RCC 7860 (cell line): ENCODE data around the gene THSD8.
"Not testable (repeated sequence)": the region's sequence is repeated elsewhere in the genome, so short reads cannot be mapped to it uniquely, and the experiment has no call there.

Experiments used
- DNase-seq: peaks from one replicate; pipeline ENCODE4 v3.0.0-alpha.2; 2015; ENCODE audit warnings: low spot score
- FAIRE-seq: peaks from 2 replicates; lab custom pipeline; 2012; peaks lifted over from hg19 to GRCh38; lab: Jason Lieb, UNC

THSD8 gene

DNA sequence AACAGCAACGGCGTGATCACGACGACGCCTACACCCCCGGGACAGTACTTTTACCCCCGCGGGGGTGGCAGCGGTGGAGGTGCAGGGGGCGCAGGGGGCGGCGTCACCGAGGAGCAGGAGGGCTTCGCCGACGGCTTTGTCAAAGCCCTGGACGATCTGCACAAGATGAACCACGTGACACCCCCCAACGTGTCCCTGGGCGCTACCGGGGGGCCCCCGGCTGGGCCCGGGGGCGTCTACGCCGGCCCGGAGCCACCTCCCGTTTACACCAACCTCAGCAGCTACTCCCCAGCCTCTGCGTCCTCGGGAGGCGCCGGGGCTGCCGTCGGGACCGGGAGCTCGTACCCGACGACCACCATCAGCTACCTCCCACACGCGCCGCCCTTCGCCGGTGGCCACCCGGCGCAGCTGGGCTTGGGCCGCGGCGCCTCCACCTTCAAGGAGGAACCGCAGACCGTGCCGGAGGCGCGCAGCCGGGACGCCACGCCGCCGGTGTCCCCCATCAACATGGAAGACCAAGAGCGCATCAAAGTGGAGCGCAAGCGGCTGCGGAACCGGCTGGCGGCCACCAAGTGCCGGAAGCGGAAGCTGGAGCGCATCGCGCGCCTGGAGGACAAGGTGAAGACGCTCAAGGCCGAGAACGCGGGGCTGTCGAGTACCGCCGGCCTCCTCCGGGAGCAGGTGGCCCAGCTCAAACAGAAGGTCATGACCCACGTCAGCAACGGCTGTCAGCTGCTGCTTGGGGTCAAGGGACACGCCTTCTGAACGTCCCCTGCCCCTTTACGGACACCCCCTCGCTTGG is 9.6 kb upstream of the THSD8 start:
- FAIRE-seq (no peak), DNase-seq (peak; percentile 44)

DNA sequence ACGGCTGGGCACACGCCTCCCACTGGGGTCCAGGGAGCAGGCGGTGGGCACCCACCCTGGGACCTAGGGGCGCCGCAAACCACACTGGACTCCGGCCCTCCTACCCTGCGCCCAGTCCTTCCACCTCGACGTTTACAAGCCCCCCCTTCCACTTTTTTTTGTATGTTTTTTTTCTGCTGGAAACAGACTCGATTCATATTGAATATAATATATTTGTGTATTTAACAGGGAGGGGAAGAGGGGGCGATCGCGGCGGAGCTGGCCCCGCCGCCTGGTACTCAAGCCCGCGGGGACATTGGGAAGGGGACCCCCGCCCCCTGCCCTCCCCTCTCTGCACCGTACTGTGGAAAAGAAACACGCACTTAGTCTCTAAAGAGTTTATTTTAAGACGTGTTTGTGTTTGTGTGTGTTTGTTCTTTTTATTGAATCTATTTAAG is 9.0 kb upstream of the THSD8 start:
- DNase-seq, result no peak
- no peak for FAIRE-seq

DNA sequence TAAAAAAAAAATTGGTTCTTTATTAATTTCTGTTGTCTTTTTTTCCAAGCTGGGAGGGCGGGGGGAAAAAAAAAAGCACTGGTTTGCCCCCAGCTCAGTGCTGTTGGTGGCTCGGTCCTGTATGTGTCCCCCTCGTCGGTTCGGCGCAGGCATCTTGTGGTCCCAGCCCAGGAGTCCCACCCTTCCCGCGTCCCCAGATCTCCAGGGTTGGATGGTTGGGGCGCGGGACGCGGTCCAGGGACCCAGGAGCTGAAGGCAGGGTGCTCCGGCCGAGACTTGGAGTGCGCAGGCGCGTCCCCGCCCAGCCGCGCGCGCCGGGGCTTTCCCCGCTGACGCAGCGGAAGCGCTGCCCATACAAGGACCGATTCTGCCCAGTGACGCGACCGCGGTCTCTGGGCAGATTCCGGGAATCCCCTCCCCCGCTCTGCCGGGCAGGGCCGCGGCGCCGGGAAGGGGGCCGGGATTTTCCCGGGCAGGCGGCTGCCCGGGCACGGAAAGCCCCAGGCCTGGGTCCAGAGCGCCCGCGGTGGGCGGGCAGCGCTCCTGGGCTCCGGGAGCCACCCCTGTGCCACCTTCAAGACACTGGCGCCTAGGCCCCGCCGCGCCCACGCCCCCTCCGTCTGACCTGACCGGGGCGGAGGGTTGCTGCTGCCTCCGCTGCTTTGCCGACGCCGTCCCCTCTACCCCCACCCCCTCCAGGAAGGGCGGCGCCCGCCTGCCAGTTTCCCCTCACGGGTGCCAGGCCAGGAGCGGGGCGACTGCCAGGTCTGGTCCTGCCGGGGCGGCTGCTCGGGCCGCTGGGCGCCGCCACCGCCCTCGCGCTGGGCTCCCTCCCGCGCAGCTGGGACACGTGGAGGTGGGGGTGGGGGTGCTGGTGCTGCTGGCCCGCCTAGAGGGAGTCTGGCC is 8.3 kb upstream of the THSD8 start:
- FAIRE-seq (no peak), DNase-seq (peak; percentile 93)

GRCh38 chr19:12794196-12794941 is 7.5 kb upstream of the THSD8 start:
- no peak for FAIRE-seq

DNA sequence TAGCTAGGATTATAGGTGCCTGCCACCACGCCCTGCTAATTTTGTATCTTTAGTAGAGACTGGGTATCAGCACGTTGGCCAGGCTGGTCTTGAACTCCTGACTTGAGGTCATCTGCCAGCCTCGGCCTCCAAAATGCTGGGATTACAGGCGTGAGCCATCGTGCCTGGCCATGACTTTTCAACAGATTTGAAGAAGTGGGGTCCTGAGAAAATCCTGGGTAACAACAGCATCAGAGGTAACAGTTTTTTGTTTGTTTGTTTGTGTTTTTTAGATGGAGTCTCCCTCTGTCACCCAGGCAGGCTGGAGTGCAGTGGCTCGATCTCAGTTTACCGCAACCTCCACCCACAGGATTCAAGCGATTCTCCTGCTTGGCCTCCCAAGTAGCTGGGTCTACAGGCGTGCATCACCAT is 6.9 kb upstream of the THSD8 start:
- DNase-seq (no peak), FAIRE-seq (no peak)

More at GRCh38 chr19:12794196-12794941, 7.5 kb upstream of the THSD8 start:
- DNase-seq, result no peak

DNA sequence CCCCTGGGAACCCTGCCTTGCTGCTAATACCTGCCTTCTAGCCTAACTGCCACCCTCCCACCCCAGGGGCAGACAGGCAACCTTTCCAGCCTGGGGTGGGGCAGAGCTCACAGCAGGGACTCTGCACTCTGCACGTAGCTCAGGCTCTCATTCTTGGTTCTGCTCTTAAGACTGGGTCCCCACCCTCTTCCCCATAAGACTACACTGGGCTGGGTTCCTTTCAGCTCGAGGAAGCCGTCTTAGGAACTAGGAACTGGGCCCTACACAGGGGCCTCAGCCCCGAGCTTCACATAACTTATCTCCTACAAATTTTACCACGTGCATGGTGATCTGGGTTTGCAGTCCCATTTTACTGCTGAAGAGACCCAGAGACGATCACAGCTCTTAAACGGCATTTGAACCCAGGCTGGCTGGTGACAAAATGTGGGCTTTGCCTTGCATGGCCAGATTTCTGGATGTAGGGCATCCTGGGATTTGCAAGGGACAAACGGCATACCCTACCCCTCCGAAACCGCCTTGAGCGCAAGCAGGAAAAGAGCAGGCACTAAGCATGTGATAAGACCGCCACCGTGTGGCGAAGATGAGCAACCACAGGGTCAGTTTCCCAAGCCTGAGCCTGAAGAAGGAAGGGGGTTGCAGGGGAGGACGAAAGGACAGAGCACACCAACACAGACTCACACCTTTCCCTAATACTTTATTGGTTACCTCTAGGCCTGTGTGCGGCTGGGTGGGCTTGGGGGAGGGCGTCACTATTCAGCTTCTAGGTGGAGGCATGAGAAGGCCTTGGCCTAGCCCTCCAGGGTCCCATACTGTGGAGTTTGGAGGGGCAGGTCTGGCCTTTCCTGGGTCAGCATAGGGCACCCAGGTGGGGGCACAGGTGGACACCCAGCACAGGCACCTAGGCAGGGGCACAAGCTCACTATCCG is 5.5 kb upstream of the THSD8 start:
- DNase-seq (peak; percentile 75), FAIRE-seq (no peak)

GRCh38 chr19:12797141-12797587 is 4.7 kb upstream of the THSD8 start:
- DNase-seq, result no peak
- no peak for FAIRE-seq

DNA sequence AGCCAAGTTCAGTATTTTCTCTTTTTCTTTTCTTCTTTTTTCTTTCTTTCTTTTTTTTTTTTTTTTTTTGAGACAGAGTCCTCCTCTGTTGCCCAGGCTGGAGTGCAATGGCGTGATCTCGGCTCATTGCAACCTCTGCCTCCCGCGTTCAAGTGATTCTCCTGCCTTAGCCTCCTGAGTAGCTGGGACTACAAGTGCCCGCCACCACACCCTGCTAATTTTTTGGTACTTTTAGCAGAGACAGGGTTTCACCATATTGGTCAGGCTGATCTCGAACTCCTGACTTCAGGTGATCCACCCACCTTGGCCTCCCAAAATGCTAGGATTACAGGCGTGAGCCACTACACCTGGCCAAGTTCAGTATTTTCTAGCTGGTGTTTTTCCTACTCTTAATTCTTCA is 4.3 kb upstream of the THSD8 start:
- not testable (repeated sequence) for FAIRE-seq

GRCh38 chr19:12799742-12800465 is 2.0 kb upstream of the THSD8 start:
- DNase-seq (no peak), FAIRE-seq (no peak)

More for the DNA sequence above, 4.3 kb upstream of the THSD8 start:
- DNase-seq, result not testable (repeated sequence)

DNA sequence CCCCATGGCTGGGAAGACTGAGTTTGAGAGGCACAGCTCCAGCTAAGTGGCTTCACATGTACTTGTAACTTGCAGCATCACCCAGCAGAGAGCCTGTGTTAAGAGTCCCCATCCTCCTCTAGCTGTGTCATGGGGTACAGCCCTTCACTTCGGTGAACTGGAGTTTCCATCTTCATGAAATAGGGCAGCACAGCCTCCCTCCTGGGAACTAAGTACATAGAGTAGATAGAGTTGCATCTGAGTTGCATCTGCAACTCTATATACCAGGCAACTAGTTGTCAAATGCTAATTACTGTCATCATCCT is 1.5 kb upstream of the THSD8 start:
- DNase-seq (no peak), FAIRE-seq (no peak)

- FAIRE-seq, result no peak
- no peak for DNase-seq
Measured at GRCh38 chr19:12800923-12801465, 875 bp upstream of the THSD8 start.

DNA sequence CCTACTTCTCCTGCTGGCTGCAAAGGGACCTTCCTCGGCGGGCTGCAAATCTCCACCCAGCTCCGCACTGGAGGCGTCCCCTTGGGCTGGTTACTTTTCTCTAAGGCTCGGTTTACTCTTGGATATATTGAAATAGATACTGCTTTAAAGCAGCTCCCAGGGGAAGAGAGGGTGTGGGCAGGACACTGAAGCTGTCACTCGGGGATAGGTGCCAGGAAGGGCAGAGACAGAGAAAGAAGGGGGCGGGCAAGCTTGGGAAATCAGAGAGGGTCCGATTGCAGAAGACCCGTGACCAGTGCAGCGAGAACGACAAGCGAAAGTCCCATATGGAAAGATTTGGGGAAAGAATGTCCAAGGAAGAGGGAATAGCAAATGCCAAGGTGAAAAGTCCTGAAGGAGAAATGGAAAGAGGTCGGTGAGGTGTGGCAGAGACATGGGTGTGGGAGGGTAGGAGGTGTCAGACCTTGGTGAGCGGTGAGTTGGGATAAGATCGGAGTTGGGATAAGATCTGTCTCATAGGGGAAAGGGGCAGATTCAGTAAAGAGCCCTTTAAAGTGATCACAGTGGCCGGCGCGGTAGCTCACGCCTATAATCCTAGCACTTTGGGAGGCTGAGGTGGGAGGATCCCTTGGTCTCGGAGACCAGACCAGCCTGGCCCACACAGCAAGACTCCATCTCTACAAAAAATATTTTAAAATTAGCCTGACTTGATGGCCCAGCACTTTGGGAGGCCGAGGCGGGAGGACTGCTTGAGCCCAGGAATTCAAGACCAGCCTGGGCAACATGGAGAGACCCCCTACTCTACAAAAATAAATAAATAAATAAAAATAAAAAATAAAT is 618 bp downstream of the THSD8 start:
- FAIRE-seq (no peak), DNase-seq (no peak)

- FAIRE-seq, result no peak
- no peak for DNase-seq
Measured at GRCh38 chr19:12804051-12804450, 2.2 kb downstream of the THSD8 start.

- FAIRE-seq, result no peak
- peak; percentile 64 for DNase-seq
Measured at GRCh38 chr19:12806242-12807081, 4.6 kb downstream of the THSD8 start, which contains the start of gene RNASEH2A. Gene RNASEH2A, plus strand, starts transcription at chr19:12806584. Its CDS starts 90 bp downstream, at chr19:12806674.

GRCh38 chr19:12815088-12815487 is 13.2 kb downstream of the THSD8 start:
- FAIRE-seq (no peak), DNase-seq (no peak)

GRCh38 chr19:12817188-12817587 is 15.3 kb downstream of the THSD8 start:
- not testable (repeated sequence) for FAIRE-seq, DNase-seq

DNA sequence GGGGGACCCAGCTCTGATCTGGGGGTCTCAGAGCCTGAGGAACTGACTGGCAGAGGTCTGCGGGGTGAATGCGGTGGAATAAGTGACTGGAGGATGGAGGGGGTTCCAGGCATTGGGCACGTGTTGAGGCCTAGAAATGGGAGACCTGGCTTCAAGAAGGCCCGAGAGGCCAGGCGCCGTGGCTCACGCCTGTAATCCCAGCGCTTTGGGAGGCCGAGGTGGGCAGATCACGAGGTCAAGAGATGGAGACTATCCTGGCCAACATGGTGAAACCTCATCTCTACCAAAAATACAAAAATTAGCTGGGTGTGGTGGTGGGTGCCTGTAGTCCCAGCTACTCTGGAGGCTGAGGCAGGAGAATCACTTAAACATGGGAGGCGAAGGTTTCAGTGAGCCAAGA is 15.9 kb downstream of the THSD8 start:
- FAIRE-seq, result not testable (repeated sequence)

More for the DNA sequence above, 15.9 kb downstream of the THSD8 start:
- DNase-seq, result not testable (repeated sequence)
